Endothelial cell of umbilical vein (primary cell): ENCODE measurements around the gene BBS5.
"Not testable (repeated sequence)": the region's sequence is repeated elsewhere in the genome, so short reads cannot be mapped to it uniquely, and the experiment has no call there.

Experiments used
- EZH2 ChIP-seq: IDR thresholded peaks from 2 replicates; pipeline ENCODE4 v1.6.1; 2012; ENCODE audit warnings: borderline replicate concordance, low read depth, mild to moderate bottlenecking, moderate library complexity, low read length, inconsistent platforms; ENCODE audit not compliant: severe bottlenecking
- FOS ChIP-seq: IDR thresholded peaks from 2 replicates; pipeline ENCODE4 v1.6.1; 2011; ENCODE audit warnings: mild to moderate bottlenecking, low read length, moderate library complexity, borderline replicate concordance; ENCODE audit not compliant: insufficient read depth
- GATA2 ChIP-seq: IDR thresholded peaks from 2 replicates; pipeline ENCODE4 v1.7.0; 2011; ENCODE audit warnings: low read depth, mild to moderate bottlenecking, moderate library complexity, mixed read lengths, low read length; ENCODE audit not compliant: insufficient read length, insufficient read depth
- JUN ChIP-seq: IDR thresholded peaks from 2 replicates; pipeline ENCODE4 v1.6.1; 2011; ENCODE audit warnings: borderline replicate concordance, low read depth; ENCODE audit not compliant: insufficient read length, insufficient read depth
- MYC ChIP-seq: IDR thresholded peaks from one replicate; pipeline ENCODE4 v1.6.1; 2011; ENCODE audit warnings: mild to moderate bottlenecking, low read depth, low read length
- POLR2A ChIP-seq: IDR thresholded peaks from 2 replicates; pipeline ENCODE4 v1.6.1; 2012; ENCODE audit warnings: low read depth, mild to moderate bottlenecking, control low read depth, low read length
- POLR2AphosphoS5 ChIP-seq: IDR thresholded peaks from 2 replicates; pipeline ENCODE4 v1.6.1; 2012; ENCODE audit warnings: low read depth, mild to moderate bottlenecking, control low read depth, low read length, moderate library complexity; ENCODE audit not compliant: insufficient read depth
- TF ChIP-seq, protein P1 (sequence below): IDR thresholded peaks from 2 replicates; pipeline ENCODE4 v1.6.1; 2011; ENCODE audit not compliant: insufficient read depth, insufficient read length
- TF ChIP-seq, protein P2 (sequence below), 2 donors: IDR thresholded peaks; 1 replicate in 1 of 2; 2 replicates in 1 of 2; pipeline ENCODE4 v1.5.1; 2011; ENCODE audit warnings: low read length in 2 of 2, mild to moderate bottlenecking in 2 of 2, moderate library complexity in 2 of 2, control low read depth in 1 of 2, inconsistent platforms in 1 of 2, low read depth in 1 of 2; ENCODE audit not compliant: insufficient read depth in 1 of 2; ENCODE audit errors: extremely low read depth in 1 of 2

DNA sequence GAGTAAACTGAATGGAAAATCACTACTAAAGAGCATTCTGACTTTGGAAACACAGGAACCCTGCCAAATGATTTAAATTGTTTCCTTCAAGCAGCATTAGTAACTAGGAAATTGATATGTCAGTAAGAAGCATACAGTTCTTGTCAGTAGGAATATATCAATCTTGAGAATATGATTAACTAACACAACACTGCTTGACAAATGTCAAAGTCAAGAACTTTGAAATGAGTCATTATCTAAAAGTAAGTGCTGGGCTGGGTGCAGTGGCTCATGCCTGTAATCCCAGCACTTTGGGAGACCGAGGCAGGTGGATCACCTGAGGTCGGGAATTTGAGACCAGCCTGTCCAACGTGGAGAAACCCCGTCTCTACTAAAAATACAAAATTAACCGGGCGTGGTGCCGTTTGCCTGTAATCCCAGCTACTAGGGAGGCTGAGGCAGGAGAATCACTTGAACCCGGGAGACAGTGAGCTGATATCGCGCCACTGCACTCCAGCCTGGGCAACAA is 37.2 kb downstream of the BBS5 start:
- TF ChIP-seq, protein P1, sequence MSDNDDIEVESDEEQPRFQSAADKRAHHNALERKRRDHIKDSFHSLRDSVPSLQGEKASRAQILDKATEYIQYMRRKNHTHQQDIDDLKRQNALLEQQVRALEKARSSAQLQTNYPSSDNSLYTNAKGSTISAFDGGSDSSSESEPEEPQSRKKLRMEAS, result not testable (repeated sequence)
- TF ChIP-seq, protein P2, sequence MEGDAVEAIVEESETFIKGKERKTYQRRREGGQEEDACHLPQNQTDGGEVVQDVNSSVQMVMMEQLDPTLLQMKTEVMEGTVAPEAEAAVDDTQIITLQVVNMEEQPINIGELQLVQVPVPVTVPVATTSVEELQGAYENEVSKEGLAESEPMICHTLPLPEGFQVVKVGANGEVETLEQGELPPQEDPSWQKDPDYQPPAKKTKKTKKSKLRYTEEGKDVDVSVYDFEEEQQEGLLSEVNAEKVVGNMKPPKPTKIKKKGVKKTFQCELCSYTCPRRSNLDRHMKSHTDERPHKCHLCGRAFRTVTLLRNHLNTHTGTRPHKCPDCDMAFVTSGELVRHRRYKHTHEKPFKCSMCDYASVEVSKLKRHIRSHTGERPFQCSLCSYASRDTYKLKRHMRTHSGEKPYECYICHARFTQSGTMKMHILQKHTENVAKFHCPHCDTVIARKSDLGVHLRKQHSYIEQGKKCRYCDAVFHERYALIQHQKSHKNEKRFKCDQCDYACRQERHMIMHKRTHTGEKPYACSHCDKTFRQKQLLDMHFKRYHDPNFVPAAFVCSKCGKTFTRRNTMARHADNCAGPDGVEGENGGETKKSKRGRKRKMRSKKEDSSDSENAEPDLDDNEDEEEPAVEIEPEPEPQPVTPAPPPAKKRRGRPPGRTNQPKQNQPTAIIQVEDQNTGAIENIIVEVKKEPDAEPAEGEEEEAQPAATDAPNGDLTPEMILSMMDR (IDR thresholded peaks at IDR 0.05; ENCODE audit: extremely low read depth in 1 of 2, insufficient read depth in 1 of 2, low read depth in 1 of 2, low read length in 2 of 2), result not testable (repeated sequence)
- TF ChIP-seq POLR2A, POLR2AphosphoS5, EZH2, GATA2, MYC, FOS, JUN: not testable (repeated sequence)
